Measurements from ENCODE around the gene RAI1.

- TF ChIP-seq CTCF (IDR thresholded peaks at IDR 0.05), result peak in 1 of 3 experiments; percentile 48
- TF ChIP-seq POLR2A (IDR thresholded peaks at IDR 0.05), result no peak
- TF ChIP-seq POLR2AphosphoS5 (IDR thresholded peaks at IDR 0.05; ENCODE audit: insufficient read depth in 1 of 2, low read depth in 1 of 2), result no peak
These were observed 626 bp upstream of the RAI1 start for GRCh38 chr17:17680477-17681186.
